Activated gamma-delta T cell treated with anti-CD3 and anti-CD28 coated beads, Interleukin-2, amount 50 U/mL, for 16 hours (primary cell): Measurements from ENCODE around the gene ISG15.

ENCODE experiments used
- DNase-seq: peaks from one replicate; pipeline ENCODE4 v3.0.0-alpha.2; 2020; ENCODE audit warnings: low read depth

Gene ISG15

DNA sequence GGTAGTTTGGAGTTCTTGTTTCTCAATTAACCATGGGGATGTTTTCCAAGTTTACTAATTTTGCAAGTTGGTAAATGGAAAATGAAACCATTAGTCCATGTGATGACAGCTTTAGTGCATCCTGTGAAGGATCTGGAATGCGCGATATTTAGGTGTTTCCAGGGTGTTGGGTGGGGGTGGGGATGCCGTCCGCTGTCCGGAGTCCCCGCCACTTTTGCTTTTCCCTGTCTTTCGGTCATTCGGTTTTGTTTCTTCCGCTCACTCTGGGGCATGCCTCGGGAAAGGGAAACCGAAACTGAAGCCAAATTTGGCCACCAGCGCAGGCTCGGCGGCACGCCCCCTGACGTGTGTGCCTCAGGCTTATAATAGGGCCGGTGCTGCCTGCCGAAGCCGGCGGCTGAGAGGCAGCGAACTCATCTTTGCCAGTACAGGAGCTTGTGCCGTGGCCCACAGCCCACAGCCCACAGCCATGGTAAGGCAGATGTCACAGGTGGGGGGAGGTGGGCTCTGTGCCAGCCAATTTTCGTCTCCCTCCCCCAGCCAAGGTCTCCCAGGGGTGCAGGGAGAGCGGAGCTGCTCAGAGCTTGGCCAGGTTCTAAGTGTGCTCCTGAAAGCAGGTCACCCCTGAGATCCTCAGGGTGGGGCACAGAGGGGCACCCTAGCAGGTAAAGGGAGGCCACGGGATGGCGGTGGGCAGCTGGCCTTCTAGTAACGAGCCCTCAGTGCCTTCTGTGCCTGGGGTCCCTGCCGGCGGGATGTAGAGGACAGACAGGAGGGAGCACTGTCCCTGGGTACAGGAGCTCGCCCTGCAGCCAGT, at the start of gene ISG15:
ISG15 (plus strand) TSS at position 393 of the 817 bp plus-strand sequence; CDS start at position 470, 77 bp downstream.
- peak; percentile 79 for DNase-seq

- DNase-seq = no peak
These were observed 49.4 kb upstream of the ISG15 start for GRCh38 chr1:963746-964525.

- DNase-seq = no peak
These were observed 48.4 kb upstream of the ISG15 start for GRCh38 chr1:964691-965525.

- no peak for DNase-seq
These were observed 47.7 kb upstream of the ISG15 start for GRCh38 chr1:965526-966134.

DNA sequence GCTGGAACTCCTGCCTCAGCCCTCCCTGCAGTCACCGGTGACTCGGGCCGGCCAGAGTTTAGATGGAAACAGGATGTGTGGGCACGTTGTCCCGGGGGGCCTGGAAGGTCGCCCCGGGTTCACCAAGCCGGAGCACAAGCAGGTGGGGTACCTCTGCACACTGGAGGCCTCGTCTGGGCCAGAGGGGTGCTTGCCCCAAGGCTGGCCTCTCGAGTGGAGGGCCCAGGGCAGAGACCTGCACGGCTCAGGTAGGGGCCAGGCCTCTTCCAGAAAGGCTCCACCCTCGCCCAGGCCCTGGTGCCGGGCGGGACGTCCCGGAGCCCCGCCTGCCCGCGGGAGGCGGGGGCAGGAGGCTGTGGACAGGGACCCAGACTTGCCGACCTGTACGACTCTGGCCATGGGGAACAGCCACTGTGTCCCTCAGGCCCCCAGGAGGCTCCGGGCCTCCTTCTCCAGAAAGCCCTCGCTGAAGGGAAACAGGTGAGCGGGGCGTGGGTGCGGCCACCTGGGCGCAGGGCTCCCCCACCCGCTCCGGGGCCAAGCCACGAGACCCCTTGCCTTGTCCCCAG, 47.1 kb upstream of the ISG15 start, which contains the start of gene PLEKHN1:
PLEKHN1 (plus strand) TSS at position 348 of the 569 bp plus-strand sequence; CDS start at position 398, 50 bp downstream.
- DNase-seq = no peak

DNA sequence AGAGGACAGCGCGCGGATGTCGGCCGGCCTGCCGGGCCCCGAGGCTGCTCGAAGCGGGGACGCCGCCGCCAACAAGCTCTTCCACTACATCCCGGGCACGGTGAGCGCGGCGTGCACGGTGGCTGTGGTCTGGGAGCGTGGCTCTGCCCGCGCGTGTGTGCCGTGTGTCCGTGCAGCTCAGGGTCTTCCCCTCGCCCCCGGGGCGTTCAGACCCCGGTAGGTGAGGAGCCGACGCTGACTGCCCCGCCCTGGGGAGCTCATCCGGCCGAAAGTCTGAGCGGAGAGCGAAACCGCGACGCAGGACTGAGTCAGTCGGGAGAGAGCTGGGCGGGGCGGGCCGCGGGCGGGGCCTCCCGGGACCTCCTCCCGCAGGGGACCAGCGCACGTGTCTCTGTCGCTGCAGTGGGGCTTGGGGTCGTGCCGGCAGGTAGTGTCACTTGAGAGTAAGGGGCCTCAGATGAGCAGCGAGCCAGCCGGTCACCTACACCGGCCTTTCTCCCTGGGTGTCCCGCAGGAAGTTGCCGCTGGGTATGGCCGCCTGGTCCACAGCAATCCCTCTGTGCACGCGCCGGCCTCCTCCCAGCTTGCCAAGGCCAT, 46.5 kb upstream of the ISG15 start:
- DNase-seq = peak; percentile 72

- no peak for DNase-seq
These were observed 45.6 kb upstream of the ISG15 start for GRCh38 chr1:967466-968343.

GRCh38 chr1:969260-969855, 43.9 kb upstream of the ISG15 start:
- DNase-seq = no peak

DNA sequence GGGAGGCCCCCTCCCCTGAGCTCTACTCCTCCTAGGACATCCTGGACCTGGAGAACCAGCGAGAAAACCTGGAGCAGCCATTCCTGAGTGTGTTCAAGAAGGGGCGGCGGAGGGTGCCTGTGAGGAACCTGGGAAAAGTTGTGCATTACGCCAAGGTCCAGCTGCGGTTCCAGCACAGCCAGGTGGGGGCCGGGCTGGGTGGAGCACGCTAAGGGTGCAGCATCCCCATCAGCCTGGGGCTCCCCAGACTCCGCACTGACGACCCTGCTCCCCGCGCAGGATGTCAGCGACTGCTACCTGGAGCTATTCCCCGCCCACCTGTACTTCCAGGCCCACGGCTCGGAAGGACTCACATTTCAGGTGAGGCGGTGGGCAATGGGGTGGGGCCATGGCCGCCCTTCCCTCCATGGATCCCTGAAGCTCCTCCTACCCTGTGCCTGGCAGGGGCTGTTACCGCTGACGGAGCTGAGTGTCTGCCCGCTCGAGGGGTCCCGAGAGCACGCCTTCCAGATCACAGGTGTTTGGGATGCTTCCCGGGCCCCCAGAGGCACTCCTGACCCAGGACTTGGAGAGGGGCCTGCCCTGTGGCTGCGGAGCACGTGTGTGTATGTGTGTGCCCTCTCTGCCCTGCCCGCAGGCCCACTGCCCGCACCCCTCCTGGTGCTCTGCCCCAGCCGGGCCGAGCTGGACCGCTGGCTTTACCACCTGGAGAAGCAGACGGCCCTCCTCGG, 42.9 kb upstream of the ISG15 start:
- no peak for DNase-seq

- DNase-seq = no peak
These were observed 42.1 kb upstream of the ISG15 start for GRCh38 chr1:970973-971730.

- no peak for DNase-seq
These were observed 41.4 kb upstream of the ISG15 start for GRCh38 chr1:971751-972506.

DNA sequence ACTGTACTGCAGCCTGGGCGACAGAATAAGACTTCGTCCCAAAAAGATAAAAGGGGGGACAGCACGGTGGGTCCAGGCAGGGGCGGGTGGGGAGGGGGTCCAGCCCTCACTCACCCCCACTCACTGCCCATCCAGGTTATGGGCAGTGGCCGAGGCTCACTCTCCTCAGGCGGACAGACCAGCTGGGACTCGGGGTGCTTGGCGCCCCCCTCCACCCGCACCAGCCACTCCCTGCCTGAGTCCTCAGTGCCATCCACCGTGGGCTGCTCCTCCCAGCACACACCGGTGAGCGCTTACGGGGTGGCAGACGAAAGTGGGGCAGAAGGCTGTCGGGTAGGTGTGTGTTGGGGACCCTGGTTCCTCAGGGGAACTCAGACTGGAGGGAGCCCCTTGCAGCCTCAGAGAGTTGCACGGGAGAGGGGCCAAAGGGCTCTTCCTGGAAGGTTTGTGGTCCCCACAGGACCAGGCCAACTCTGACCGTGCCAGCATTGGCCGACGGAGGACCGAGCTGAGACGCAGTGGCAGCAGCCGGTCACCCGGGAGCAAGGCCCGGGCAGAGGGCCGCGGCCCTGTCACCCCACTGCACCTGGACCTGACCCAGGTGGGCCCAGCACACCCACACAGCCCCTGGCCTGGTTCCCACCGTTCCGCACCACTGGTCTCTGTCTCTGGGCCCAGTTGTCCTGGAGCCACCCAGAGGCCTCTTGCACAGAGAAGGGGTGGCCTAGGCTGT, 40.4 kb upstream of the ISG15 start:
- no peak for DNase-seq

GRCh38 chr1:973459-974292, 39.6 kb upstream of the ISG15 start:
- DNase-seq = no peak

GRCh38 chr1:974293-974640, 39.0 kb upstream of the ISG15 start:
- no peak for DNase-seq

- no peak for DNase-seq
These were observed 38.5 kb upstream of the ISG15 start for GRCh38 chr1:974687-975328.
